Measurements from ENCODE around the gene ATF6.
A peak's percentile ranks its signal among the peaks of the same experiment; 100 is the strongest.

ATF6 gene

GRCh38 chr1:161955606-161956005 is 189.5 kb downstream of the ATF6 start:
- TF ChIP-seq CTCF (IDR thresholded peaks at IDR 0.05; ENCODE audit: low read length, missing control alignments) = no peak
- no peak for DNase-seq (ENCODE audit: low read depth)
- H3K4me3 ChIP-seq (replicated peaks; ENCODE audit: low read depth, low read length) = no peak overlapping the region

GRCh38 chr1:161956097-161956496 is 190.0 kb downstream of the ATF6 start:
- TF ChIP-seq CTCF (IDR thresholded peaks at IDR 0.05; ENCODE audit: low read length, missing control alignments) = no peak
- no peak overlapping the region for H3K4me3 ChIP-seq (replicated peaks; ENCODE audit: low read depth, low read length)
- DNase-seq (ENCODE audit: low read depth) = peak; percentile 20

GRCh38 chr1:161956930-161957329 is 190.8 kb downstream of the ATF6 start:
- no peak for DNase-seq (ENCODE audit: low read depth)
- H3K4me3 ChIP-seq (replicated peaks; ENCODE audit: low read depth, low read length) = no peak overlapping the region
- TF ChIP-seq CTCF (IDR thresholded peaks at IDR 0.05; ENCODE audit: low read length, missing control alignments) = no peak

GRCh38 chr1:161958425-161958824 is 192.3 kb downstream of the ATF6 start:
- DNase-seq (ENCODE audit: low read depth) = no peak
- no peak overlapping the region for H3K4me3 ChIP-seq (replicated peaks; ENCODE audit: low read depth, low read length)
- TF ChIP-seq CTCF (IDR thresholded peaks at IDR 0.05; ENCODE audit: low read length, missing control alignments) = no peak

GRCh38 chr1:161962091-161962887 is 196.2 kb downstream of the ATF6 start:
- TF ChIP-seq CTCF (IDR thresholded peaks at IDR 0.05; ENCODE audit: low read length, missing control alignments) = no peak
- DNase-seq (ENCODE audit: low read depth) = peak; percentile 83
- H3K4me3 ChIP-seq (replicated peaks; ENCODE audit: low read depth, low read length) = peak overlapping the region; percentile 46

- DNase-seq (ENCODE audit: low read depth) = no peak
- no peak overlapping the region for H3K4me3 ChIP-seq (replicated peaks; ENCODE audit: low read depth, low read length)
- no peak for TF ChIP-seq CTCF (IDR thresholded peaks at IDR 0.05; ENCODE audit: low read length, missing control alignments)
Observed at GRCh38 chr1:161966067-161966466, 199.9 kb downstream of the ATF6 start.

- DNase-seq (ENCODE audit: low read depth) = no peak
- no peak for TF ChIP-seq CTCF (IDR thresholded peaks at IDR 0.05; ENCODE audit: low read length, missing control alignments)
- H3K4me3 ChIP-seq (replicated peaks; ENCODE audit: low read depth, low read length) = no peak overlapping the region
Observed at GRCh38 chr1:161970036-161970435, 203.9 kb downstream of the ATF6 start.

Data from fibroblast of pulmonary artery (primary cell).